HG03558 (cell line): ENCODE measurements around the gene FPGS.

Experiments used
- ATAC-seq: cut with Tn5 transposase; IDR thresholded peaks from one replicate; pipeline ENCODE4 v1.9.1; 2021; ENCODE audit warnings: moderate number of reproducible peaks; ENCODE audit not compliant: unreplicated experiment; ENCODE audit errors: extremely low read depth

Gene FPGS

GRCh38 chr9:127856094-127856728 is 53.5 kb downstream of the FPGS start:
- no peak for ATAC-seq

GRCh38 chr9:127856729-127857116 is 54.0 kb downstream of the FPGS start:
- no peak for ATAC-seq

GRCh38 chr9:127857278-127857677 is 54.6 kb downstream of the FPGS start:
- ATAC-seq, result no peak

GRCh38 chr9:127858041-127858512 is 55.4 kb downstream of the FPGS start:
- ATAC-seq, result no peak

GRCh38 chr9:127860260-127860659 is 57.6 kb downstream of the FPGS start:
- no peak for ATAC-seq

GRCh38 chr9:127860779-127861178 is 58.1 kb downstream of the FPGS start:
- ATAC-seq, result no peak

- no peak for ATAC-seq
Observed at GRCh38 chr9:127862075-127863011, 59.7 kb downstream of the FPGS start.

GRCh38 chr9:127863191-127863621 is 60.5 kb downstream of the FPGS start:
- no peak for ATAC-seq
